HTR-8/SVneo (cell line): ENCODE measurements around the gene PRKAG1.

Experiments
- DNase-seq: peaks from one replicate; pipeline ENCODE4 v3.0.0; 2011; ENCODE audit warnings: low spot score, mixed read lengths; ENCODE audit not compliant: insufficient read length
- FAIRE-seq: peaks from 2 replicates; lab custom pipeline; 2011; peaks lifted over from hg19 to GRCh38; lab: Jason Lieb, UNC

Gene PRKAG1

DNA sequence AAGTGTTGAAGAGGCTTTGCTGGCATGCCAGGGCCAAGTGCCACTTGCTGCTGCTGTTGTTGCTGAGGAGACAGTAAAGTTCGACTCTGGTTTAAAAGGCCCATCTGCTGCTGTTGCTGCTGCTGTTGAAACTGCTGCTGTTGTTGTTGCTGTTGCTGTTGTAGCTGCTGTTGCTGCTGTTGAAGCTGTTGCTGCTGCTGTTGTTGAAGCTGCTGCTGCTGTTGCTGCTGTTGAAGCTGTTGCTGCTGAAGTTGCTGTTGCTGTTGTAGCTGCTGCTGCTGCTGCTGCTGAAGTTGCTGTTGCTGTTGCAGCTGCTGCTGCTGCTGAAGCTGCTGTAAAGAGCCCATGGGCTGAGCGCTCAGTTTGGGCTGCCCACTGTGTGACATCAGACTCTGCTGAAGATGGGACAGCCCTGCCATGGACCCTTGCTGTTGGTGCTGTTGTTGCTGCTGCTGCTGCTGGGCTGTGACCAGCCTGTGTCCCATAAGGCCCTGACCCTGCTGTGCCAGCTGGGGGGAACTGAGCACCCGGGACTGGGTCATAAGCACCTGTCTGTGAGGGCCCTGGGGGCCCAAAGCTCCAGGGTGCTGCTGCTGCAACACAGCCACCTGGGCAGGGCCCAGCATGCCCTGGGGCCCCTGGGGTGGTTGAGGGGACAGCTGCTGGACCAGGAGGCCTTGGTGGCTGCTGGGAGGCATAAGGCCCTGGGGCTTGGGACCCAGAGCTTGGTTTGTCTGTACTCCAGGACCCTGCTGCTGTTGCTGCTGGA lies 14.3 kb upstream of the PRKAG1 start:
- DNase-seq (no peak), FAIRE-seq (no peak)

DNA sequence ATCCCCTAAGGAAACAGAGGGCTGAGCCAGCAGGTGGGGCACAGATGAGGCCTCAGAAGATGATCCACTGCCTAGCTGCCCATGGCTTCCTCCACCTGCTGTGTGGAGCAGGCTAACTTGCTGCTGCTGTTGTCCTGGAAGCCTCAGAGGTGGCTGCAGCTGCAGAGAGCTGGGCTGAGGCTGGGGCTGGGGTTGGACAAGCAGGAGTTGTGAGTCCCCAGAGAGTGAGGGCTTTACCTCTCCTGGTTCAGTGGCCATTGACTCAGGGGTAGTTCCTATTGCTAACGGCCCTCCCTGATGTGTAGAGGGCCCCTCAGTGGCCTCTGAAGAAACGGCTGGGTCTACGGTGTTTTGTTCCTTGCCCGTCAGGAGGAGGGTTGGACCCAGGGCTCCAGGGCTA lies 13.7 kb upstream of the PRKAG1 start:
- FAIRE-seq = no peak
- no peak for DNase-seq

DNA sequence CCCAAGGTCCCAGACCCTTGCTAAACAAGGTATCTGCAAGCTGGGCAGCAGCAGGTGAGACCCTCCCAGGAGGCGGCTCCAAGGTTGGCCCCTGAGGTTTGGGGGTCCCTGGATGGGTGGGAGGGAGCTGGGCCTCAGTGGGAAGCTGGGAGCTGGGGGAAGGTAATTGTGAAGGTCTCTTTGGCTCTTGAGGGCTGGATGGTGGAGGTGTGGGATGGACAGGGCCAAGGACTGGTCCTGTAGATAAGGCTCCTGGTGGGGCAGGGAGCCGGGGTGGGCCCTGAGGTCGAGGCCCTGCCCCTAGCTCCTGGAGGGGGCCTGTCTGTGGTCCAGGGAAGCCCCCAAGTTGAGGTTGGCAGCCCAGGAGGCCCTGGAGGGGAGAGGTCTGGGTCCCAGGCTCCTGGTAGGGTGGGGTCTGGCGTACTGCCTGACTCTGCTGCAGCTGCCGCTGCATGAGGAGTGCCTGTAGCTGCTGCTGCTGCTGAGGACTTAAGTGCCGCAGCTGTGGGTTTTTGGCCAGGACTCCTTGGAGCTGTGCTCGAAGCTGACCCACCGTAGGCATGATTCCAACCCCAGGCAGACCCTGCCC lies 13.1 kb upstream of the PRKAG1 start:
- FAIRE-seq (no peak), DNase-seq (no peak)

DNA sequence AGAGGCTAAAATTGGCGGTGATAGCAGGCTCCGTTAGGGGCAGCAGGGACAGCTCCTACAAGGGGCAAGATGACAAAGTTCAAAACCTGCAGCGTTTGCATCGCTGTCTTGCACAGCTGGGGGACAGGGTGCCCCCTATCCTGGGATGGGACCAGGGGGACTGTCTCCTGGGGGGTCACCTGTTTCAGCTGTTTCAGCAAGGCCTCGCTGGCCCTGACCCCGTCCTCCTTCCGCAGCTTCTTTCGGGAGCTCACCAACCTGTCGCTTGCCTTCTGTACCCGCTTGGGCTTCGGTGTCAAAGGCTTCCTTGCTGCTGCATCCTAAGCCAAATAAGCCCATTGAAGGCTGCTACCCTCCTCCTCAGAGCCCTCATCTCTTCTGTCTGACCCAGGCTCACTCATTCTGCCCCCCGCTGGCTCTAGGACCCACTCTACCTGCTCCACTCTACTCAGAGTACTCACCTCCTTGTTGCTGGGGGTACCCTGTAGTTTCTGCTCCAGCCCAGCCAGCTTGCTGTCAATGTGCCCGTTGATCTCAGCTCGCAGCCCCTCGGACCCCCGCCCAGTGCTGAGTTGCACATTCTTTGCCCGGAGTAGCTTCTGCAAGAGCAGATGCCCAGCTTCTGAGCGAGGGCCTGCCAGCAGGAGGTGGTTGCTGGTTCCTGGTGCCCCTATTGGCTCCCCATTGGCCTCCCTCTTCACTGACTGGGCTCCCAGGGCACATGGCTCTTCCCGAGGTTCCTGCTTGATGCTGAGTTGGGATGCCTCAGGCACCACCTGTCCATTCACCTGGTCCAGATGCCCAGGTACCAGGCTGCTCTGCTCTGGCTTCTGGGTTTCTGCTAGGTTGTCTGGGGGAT lies 12.4 kb upstream of the PRKAG1 start:
- FAIRE-seq (no peak), DNase-seq (no peak)

DNA sequence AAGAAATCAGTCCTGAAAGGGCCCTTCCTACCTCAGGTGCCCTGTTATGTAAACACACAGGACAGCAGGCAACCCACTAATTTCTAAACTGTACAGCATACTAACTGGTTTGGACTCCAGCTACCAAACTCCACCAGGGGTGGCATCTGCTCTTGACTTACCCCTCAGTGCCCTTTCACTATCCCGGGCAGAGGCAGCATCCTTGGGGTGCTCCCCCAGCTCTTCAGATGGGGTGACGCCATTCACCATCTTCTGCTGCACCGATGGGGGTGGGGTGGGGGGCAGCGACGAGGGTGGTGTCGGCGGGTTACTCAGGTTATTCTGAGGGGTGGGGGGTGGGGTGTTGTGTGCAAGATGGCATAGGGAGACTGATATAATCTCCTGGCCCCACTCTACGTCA lies 11.5 kb upstream of the PRKAG1 start:
- FAIRE-seq (no peak), DNase-seq (no peak)

DNA sequence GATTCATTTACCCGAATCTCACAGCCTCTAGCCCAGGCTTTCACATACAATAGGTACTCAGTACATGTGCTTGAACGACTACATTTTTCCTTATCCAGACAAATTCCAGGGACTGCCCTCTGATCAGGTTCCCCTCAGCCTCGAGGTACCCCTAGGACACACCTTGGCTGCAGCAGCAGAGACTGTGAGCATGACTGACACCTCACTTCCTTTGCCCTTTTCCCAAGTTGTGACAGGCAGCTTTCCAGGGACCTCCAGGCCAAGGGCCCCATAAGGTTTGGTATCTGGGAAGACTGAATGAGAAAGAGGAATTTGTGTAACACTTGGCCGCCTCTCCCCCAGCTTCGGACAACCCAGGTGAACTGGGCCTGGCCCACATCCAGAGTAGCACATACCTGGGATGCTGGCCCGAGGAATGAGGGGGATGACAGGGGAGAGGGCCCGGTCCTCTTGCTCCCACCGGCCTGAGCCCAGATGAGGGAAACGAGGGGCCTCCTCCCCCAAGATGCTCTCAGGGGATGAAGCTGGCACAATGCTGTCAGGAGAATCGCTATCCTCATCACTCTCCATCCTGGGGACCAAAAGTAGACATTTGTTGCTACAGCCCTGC lies 10.2 kb upstream of the PRKAG1 start:
- FAIRE-seq = no peak
- no peak for DNase-seq

DNA sequence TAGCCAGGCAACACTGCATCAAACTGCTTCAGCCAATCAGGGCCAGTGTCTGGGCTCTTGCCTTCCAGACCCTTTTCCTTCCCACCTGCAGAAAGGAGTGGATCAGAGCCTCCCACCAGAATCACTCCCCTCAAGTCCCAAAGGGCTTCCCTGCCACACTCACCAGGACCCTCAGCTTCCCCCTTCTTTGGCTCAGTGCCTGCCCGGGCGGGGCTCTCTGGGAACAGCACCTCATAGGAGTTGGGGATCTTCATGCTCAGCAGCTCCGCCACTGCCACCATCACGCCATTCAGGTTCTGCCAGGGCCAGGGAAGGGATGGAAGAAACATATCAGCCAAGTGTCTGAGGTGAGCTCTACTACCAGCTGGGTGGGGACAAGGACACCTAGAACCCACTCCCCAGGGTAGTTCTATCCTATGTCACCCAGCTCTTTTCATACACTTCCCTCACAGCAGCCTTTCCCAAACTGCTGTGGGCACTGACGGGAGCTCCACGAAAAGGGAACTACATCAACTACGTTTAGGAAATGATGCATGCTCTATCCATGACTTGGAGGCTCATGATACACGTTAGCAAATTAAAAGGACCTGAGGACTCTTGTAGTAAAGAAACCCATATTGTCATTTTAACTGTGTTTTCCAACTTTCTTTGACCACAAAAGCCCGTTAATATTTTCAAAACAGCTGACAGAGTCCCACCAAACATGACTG lies 9.4 kb upstream of the PRKAG1 start:
- FAIRE-seq = no peak
- DNase-seq = no peak

DNA sequence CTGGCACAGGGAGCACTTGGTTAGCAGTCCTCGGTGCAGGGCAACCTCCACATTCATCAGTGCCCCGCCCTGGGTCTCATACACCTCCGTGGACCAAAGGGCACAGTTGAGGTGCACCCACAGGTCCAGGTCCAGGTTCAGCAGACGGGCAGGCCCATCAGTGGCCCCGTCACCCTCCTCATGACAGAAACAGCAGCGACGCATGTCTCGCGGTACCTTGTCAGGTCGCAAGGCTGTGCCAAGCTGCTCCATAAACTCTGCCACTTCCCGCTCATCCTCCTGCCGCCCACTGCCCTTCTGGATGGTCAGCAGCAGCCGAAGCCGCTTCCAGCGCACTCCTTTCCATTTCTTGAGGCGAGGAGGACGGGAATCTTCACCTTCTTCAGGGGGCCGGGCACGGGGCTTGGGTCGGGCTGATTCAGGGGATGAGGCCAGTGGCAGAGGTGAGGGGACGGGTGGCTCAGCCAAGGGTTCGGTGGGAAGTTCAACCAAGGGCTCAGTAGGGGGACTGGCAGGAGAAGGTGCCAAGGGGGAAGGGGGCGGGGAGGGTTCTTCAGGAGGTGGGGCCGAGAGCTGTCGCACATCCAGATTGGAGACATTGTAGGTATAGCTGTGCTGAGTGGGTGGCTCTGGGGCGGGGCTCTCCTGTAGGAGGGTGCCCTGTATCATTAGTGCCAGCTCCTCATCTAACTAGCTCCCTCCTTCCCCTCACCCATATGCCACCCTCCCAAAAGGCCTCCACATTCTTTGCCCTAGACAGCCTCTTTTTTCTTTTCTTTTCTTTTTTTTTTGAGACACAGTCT lies 8.3 kb upstream of the PRKAG1 start:
- no peak for FAIRE-seq

DNA sequence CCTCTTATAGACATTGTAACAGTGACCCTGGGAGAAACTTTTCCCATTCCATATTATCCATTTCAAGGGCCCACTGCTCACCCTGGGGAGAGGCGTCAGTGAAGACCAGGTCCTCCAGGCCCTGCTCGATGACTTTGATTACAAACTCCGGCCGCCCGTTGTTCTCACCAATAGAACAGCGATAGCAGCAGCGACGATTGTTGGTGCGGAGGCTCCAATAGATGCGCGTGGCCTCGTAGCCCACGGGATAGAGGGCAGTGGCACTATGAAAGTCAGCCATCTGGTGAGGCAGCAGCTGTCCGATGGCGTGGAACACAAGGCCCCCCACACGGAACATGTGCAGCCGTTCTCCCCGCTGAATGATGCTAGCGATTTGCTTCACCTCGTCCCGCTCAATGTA lies 7.5 kb upstream of the PRKAG1 start:
- FAIRE-seq (no peak), DNase-seq (no peak)

More for the DNA sequence above, 8.3 kb upstream of the PRKAG1 start:
- no peak for DNase-seq

DNA sequence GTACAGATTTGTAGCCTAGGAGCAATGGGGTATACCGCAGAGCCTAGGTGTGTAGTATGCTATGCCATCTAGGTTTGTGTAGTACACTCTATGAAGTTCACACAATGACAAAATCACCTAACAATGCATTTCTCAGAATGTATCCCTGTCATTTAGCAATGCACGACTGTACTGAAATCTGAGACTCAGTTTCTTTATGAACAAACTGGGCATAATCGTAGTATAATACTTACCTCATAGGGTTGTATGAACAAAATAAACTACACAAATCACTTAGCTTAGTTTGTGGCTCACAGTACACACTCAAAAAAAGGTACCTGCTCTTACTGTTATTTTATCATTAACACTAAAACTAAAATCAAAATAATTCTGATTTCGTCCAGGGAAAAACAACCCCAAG lies 6.9 kb upstream of the PRKAG1 start:
- FAIRE-seq (no peak), DNase-seq (no peak)

DNA sequence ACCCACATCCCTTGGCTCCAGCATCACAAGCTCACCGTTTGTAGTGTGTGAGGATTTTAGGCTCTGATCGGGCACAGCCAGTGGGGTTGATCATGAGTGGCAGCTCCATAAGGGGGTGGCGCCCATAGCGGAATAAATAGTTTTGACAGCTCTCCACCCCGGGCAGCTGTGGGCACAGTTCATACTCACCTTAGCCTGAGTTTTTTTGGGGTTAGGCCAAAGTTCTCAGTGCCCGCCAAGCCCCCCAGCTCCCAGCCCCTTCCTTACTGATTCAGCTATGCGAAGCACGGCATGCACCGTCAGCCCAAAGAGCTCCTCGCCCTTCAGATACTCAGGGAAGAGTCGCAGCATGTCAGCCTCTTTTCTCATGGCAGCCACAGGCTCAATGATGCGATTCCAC lies 6.0 kb upstream of the PRKAG1 start:
- FAIRE-seq = no peak
- DNase-seq = no peak

DNA sequence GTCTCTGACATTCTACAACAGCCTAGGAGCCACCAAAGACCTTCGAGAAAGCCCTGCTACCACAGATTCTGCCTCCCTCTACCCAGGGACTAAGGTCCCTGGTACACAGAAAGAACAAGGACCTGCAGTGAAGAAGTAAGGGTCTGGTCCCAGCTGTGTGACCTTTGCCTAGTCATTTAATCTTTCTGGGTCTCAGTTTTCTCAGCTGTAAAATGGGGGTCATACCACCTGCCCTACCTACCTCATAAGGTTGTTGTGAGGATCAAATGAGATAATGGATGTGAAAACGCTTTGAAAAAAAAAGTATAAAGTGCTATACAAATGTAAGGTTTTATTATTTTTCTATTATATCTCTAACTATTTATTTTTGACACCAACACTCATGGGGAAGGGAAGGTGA lies 5.2 kb upstream of the PRKAG1 start:
- DNase-seq = no peak
- no peak for FAIRE-seq

DNA sequence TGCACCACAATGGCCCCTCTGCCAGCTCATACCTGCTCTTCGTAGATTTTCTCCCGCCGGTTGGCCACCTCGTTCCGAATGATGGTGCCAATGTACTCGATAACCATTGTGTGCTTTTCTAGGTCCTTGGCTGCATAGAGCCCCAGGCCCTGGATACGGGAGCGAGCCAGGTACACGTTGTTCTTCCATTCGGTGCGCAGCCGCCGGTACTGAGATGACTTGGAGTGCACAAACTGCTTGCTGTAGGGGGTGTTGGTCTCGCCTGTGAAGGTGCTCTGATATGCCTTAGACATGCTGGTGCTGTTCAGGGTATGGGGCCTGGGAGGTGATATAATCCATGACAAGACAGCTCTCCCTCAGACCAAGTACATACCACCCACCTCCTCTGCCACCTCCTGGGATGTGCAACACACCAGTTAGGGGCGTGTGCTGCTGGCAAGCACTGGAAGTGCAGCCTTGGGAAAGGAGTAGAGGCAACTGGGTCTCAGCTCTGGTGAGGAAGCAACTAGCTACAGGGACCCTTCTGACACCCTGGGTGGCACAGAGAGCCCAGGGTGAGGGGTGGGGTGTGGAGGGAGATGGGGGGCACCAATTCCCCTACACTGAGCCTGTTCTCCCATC lies 4.1 kb upstream of the PRKAG1 start:
- no peak for FAIRE-seq
- DNase-seq = no peak

DNA sequence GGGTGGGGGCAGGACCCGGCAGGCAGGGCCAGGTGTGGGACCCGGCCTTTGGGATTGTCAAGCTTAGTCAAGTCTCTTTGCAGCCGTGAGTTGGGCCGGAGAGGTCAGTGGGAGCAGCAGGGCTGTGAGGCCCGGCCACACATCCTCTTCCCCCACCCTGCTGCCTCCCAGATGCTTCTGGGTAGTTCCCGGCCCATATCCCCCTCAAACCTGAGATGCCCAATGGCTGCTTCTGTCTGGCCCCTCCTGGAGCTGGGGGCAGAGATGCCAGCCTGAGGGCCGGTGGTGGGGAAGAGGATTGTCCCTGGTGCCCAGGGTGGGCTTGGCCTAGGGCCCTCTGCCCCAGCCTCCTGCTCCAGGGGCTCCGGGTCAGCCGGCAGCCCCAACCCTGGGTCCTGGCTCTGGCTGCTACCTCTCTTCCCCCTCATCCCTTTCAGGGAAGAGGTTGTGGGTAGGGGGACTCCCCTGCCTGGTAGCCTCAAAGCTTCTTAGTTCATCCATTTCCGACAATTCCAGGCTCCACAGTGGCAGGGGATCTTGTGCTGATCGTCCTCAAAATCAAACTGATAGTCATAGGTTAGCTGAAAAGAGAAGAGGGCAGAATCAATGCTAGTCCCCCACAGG lies 2.8 kb upstream of the PRKAG1 start:
- DNase-seq (no peak), FAIRE-seq (no peak)

DNA sequence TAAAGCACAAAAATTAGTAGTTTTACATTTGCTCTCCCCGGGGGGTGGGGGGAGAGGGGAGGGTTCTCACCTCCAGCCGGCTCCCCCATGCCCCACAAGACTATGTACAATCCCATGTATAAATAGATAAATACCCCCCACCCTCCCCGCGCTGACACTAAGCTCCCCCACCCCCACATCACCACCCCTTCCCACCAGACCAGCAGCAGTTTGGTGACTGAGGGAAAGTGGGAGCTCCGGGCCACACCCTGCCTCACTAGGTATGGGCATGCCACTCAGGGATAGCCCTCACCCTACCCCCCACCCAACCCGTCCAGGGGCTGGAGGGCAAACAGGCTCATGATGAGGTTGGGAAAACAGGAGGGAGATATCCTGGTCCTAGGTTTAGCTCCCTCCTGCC lies 1.9 kb upstream of the PRKAG1 start:
- DNase-seq = no peak
- FAIRE-seq = no peak

DNA sequence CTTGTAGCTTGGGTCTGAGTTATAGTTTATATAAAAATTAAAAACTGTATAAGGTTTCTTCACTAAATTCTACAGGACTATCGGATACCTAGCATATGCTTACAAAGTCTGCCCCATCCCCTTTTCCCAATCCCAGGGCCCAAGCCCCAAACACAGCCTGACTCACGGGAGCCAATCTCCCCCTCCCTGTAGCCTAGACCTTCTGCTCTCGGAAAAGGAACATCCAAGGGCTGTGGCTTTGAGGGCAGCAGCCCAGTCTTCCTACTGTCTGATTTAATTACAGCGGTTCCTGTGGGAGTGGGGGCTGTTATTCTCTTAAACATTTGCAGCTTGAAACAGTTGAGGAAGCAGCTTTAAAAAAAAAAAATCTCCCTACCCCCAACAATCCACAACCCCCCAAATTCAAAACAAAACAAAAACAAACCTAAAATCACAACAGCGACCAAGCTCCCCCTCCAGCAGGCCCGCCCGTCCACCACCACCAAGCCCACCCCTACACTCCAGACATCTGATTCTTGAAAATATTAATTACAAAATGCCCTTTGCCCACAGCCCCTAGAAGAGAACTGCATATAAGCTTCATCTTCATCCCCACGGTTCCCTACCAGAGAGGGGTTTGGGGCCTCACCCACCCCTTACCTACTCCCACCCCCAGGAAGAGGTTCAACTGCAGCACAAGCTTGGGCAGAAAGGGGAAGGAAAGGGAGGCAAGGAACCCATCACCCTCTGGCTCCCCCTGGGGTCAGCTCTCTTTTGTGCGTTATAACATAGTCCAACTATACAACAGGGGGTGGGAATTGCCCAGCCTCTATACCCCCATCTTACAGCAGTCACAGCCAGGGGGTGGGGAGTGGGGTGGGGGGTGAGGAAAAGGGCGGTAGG lies 1.1 kb upstream of the PRKAG1 start:
- DNase-seq (peak; percentile 54), FAIRE-seq (no peak)

DNA sequence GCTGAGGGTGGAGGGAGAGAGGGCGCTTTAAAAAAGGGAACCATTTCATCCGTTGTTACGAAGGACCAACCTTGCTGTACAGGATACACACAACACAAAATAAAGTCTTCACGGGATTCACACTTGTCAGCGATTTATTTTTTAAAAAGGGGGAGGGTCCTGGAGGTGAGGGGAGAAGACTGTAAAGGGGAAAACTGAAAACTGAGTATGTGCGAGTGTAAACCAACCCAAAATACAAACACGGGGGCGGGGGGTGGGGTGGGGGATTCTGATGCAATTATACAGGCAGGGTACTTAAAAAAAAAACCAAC lies 499 bp upstream of the PRKAG1 start:
- DNase-seq (no peak), FAIRE-seq (no peak)

DNA sequence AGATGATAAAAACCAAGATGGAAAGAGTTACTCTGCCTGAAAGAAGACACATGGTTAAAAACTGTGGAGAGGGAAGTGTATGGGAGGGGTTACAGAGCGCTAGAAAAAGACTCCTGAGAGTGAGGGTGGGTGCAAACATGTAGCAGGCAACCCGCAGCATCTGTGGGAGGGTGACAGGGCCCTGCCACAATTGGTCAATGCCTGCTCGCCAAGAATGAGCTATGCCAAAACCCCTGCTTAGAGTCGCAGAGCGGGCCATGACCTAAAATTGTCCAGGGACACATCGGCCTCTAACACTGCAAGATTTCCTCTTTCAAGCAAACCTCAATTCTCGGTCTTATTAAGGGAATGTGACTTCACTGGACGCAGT lies 700 bp downstream of the PRKAG1 start:
- DNase-seq (no peak), FAIRE-seq (no peak)
